HG03139 (cell line): ENCODE measurements around the gene SUGP1.

Experiments
- ATAC-seq: cut with Tn5 transposase; IDR thresholded peaks from one replicate; pipeline ENCODE4 v1.9.1; 2021; ENCODE audit not compliant: unreplicated experiment

The SUGP1 gene

GRCh38 chr19:19236173-19236572 is 84.1 kb downstream of the SUGP1 start:
- no peak for ATAC-seq

GRCh38 chr19:19234220-19234816 is 86.0 kb downstream of the SUGP1 start:
- no peak for ATAC-seq

- ATAC-seq: no peak
Observed at GRCh38 chr19:19232261-19232721, 88.0 kb downstream of the SUGP1 start.

- no peak for ATAC-seq
Observed at GRCh38 chr19:19230999-19231398, 89.3 kb downstream of the SUGP1 start.

- ATAC-seq: no peak
Observed at GRCh38 chr19:19229701-19230100, 90.6 kb downstream of the SUGP1 start.

- no peak for ATAC-seq
Observed at GRCh38 chr19:19227217-19227616, 93.1 kb downstream of the SUGP1 start.

- ATAC-seq: no peak
Observed at GRCh38 chr19:19226663-19227062, 93.6 kb downstream of the SUGP1 start.

GRCh38 chr19:19226204-19226603 is 94.1 kb downstream of the SUGP1 start:
- no peak for ATAC-seq
